Activated B cell treated with CpG ODN at 0.5 μM for 24 hours (primary cell): ENCODE results near the gene GRIK1. TPM values are rescaled to one million over a fixed set of nuclear protein-coding genes. Genes with fewer than 3 reads are reported as not detected.
"Not testable (repeated sequence)": the region's sequence is repeated elsewhere in the genome, so short reads cannot be mapped to it uniquely, and the experiment has no call there.

Source experiments
- ATAC-seq: fragments of 200-7000 bp; cut with Tn5 transposase; one replicate; pipeline ENCODE4 v1.10.0; 2021; ENCODE audit warnings: low read depth, mild to moderate bottlenecking, moderate library complexity
- CTCF ChIA-PET: fragments of 350-600 bp; sonication (Branson Sonifier 250); formaldehyde crosslinking; loops from one replicate; lab custom pipeline; 2021; ENCODE audit warnings: antibody characterized with exemption; lab: Charles Lee
- POLR2A ChIA-PET: fragments of 350-600 bp; sonication (Branson Sonifier 250); formaldehyde crosslinking; loops from one replicate; lab custom pipeline; 2021; ENCODE audit warnings: antibody characterized with exemption; lab: Charles Lee
- DNase-seq: peaks from one replicate; pipeline ENCODE4 v3.0.0; 2022
- H3K27ac Mint-ChIP-seq: one replicate; pipeline ENCODE4 v1.8.0; 2020; ENCODE audit warnings: mixed read lengths
- H3K27me3 Mint-ChIP-seq: one replicate; pipeline ENCODE4 v1.8.0; 2021; ENCODE audit warnings: mixed read lengths
- H3K36me3 Mint-ChIP-seq: one replicate; pipeline ENCODE4 v1.8.0; 2021; ENCODE audit warnings: low read depth, mixed read lengths
- H3K4me1 Mint-ChIP-seq: one replicate; pipeline ENCODE4 v1.8.0; 2021; ENCODE audit warnings: mixed read lengths
- H3K4me3 Mint-ChIP-seq: one replicate; pipeline ENCODE4 v1.8.0; 2020; ENCODE audit warnings: mild to moderate bottlenecking, mixed read lengths
- H3K9me3 Mint-ChIP-seq: one replicate; pipeline ENCODE4 v1.8.0; 2020; ENCODE audit warnings: mixed read lengths
- CTCF ChIP-seq: fragments of 200-600 bp; IDR thresholded peaks from one replicate; pipeline ENCODE4 v1.8.0; 2022; ENCODE audit warnings: antibody characterized with exemption, mild to moderate bottlenecking
- intact Hi-C: fragments of 100-400 bp; cut with micrococcal nuclease; formaldehyde crosslinking; loops from one replicate; pipeline ENCODE4 v1.15.1; 2024
- total RNA-seq: library from RNA; stranded (reverse); gene quantifications from 2 replicates; pipeline ENCODE4 v1.2.3, GENCODE V29; 2022

GRIK1 gene
- total RNA-seq, 1 donor from 2014 or later, result not detected

GRCh38 chr21:29610779-29611360 lies 328.9 kb downstream of the GRIK1 start:
- ATAC-seq (no peak), DNase-seq (no peak)
- TF ChIP-seq CTCF, result no peak
- H3K36me3 Mint-ChIP-seq, result no peaks in the 10 kb centered on the region
- H3K27me3 Mint-ChIP-seq, result no peaks in the 10 kb centered on the region
- CTCF ChIA-PET, result no interaction called here
- no peak overlapping the region for H3K4me3 Mint-ChIP-seq
- intact Hi-C loops, result no loop called here
- H3K9me3 Mint-ChIP-seq, result no peaks in the 10 kb centered on the region
- POLR2A ChIA-PET, result no interaction called here
- H3K4me1 Mint-ChIP-seq, result no peaks in the 10 kb centered on the region
- H3K27ac Mint-ChIP-seq, result no peak overlapping the region

- Mint-ChIP-seq H3K4me1 (no peaks in the 10 kb centered on the region), H3K4me3 (no peak overlapping the region), H3K9me3 (no peaks in the 10 kb centered on the region), H3K27ac (no peak overlapping the region), H3K27me3 (no peaks in the 10 kb centered on the region), H3K36me3 (no peaks in the 10 kb centered on the region)
- no peak for DNase-seq
- intact Hi-C loops, result no loop called here
- no peak for ATAC-seq
- no peak for TF ChIP-seq CTCF
- CTCF ChIA-PET, result no interaction called here
- POLR2A ChIA-PET, result no interaction called here
These were observed 333.2 kb downstream of the GRIK1 start for GRCh38 chr21:29606613-29607012.

GRCh38 chr21:29605219-29605618 lies 334.6 kb downstream of the GRIK1 start:
- H3K27ac Mint-ChIP-seq, DNase-seq, ATAC-seq, POLR2A ChIA-PET, H3K9me3 Mint-ChIP-seq, CTCF ChIA-PET, H3K36me3 Mint-ChIP-seq, H3K4me3 Mint-ChIP-seq, H3K4me1 Mint-ChIP-seq, intact Hi-C loops, H3K27me3 Mint-ChIP-seq: not testable (repeated sequence)

- no peaks in the 10 kb centered on the region for H3K9me3 Mint-ChIP-seq
- no peak for DNase-seq
- H3K4me3 Mint-ChIP-seq, result no peak overlapping the region
- no peaks in the 10 kb centered on the region for H3K36me3 Mint-ChIP-seq
- intact Hi-C loops, result no loop called here
- no peak for TF ChIP-seq CTCF
- ChIA-PET CTCF (no interaction called here), POLR2A (no interaction called here)
- no peak for ATAC-seq
- no peak overlapping the region for H3K27ac Mint-ChIP-seq
- H3K4me1 Mint-ChIP-seq, result no peaks in the 10 kb centered on the region
- H3K27me3 Mint-ChIP-seq, result no peaks in the 10 kb centered on the region
These were observed 335.7 kb downstream of the GRIK1 start for GRCh38 chr21:29604076-29604475.

- intact Hi-C loops, result no loop called here
- Mint-ChIP-seq H3K4me3 (no peak overlapping the region), H3K27ac (no peak overlapping the region), H3K9me3 (no peaks in the 10 kb centered on the region), H3K4me1 (no peaks in the 10 kb centered on the region), H3K36me3 (no peaks in the 10 kb centered on the region), H3K27me3 (no peaks in the 10 kb centered on the region)
- ChIA-PET POLR2A (no interaction called here), CTCF (no interaction called here)
- DNase-seq (no peak), ATAC-seq (no peak)
- no peak for TF ChIP-seq CTCF
These were observed 338.7 kb downstream of the GRIK1 start for GRCh38 chr21:29601047-29601446.

GRCh38 chr21:29586696-29587095 lies 353.1 kb downstream of the GRIK1 start:
- POLR2A ChIA-PET, result no interaction called here
- H3K4me1 Mint-ChIP-seq, result no peaks in the 10 kb centered on the region
- H3K9me3 Mint-ChIP-seq, result no peaks in the 10 kb centered on the region
- H3K4me3 Mint-ChIP-seq, result no peak overlapping the region
- ATAC-seq (no peak), DNase-seq (no peak)
- intact Hi-C loops, result no loop called here
- H3K36me3 Mint-ChIP-seq, result no peaks in the 10 kb centered on the region
- H3K27me3 Mint-ChIP-seq, result peaks cover 3% of the 10 kb centered on the region
- CTCF ChIA-PET, result no interaction called here
- H3K27ac Mint-ChIP-seq, result no peak overlapping the region
- no peak for TF ChIP-seq CTCF
